Small intestine (tissue), 7 donors: ENCODE data around the gene TMPRSS5. TPM values are rescaled to one million over a fixed set of nuclear protein-coding genes. Genes with fewer than 3 reads are reported as not detected.

Experiments used
- DNase-seq, 2 donors: peaks; one replicate each; pipeline versions ENCODE4 v3.0.0 to v3.0.0-alpha.2; 2013
- FAIRE-seq: peaks from 2 replicates; lab custom pipeline; 2012; peaks lifted over from hg19 to GRCh38; lab: Jason Lieb, UNC
- H3K27ac ChIP-seq, 3 donors: one replicate each; pipeline ENCODE4 v1.5.1; 2013; ENCODE audit warnings: low read length in 2 of 3, mild to moderate bottlenecking in 2 of 3, control low read depth in 1 of 3, inconsistent platforms in 1 of 3, low read depth in 1 of 3, moderate library complexity in 1 of 3
- H3K27me3 ChIP-seq, 3 donors: one replicate each; pipeline ENCODE4 v1.6.1; 2013; ENCODE audit warnings: low read length in 3 of 3, inconsistent platforms in 1 of 3; ENCODE audit not compliant: control insufficient read depth in 3 of 3, insufficient read depth in 3 of 3
- H3K36me3 ChIP-seq, 3 donors: one replicate each; pipeline ENCODE4 v1.6.1; 2013; ENCODE audit warnings: low read length in 3 of 3, inconsistent platforms in 1 of 3, low read depth in 1 of 3, mild to moderate bottlenecking in 1 of 3, moderate library complexity in 1 of 3; ENCODE audit not compliant: control insufficient read depth in 3 of 3, insufficient read depth in 2 of 3
- H3K4me1 ChIP-seq, 3 donors: one replicate each; pipeline ENCODE4 v1.6.1; 2013; ENCODE audit warnings: low read length in 2 of 3, inconsistent platforms in 1 of 3, low read depth in 1 of 3, mild to moderate bottlenecking in 1 of 3, moderate library complexity in 1 of 3; ENCODE audit not compliant: control insufficient read depth in 3 of 3, insufficient read depth in 2 of 3
- H3K4me3 ChIP-seq, 3 donors: one replicate each; pipeline ENCODE4 v1.5.1; 2013; ENCODE audit warnings: low read length in 3 of 3, control low read depth in 1 of 3, inconsistent platforms in 1 of 3, low read depth in 1 of 3, mild to moderate bottlenecking in 1 of 3, moderate library complexity in 1 of 3
- H3K9me3 ChIP-seq, 2 donors: one replicate each; pipeline ENCODE4 v1.6.1; 2013; ENCODE audit warnings: low read depth in 1 of 2, low read length in 1 of 2; ENCODE audit not compliant: control insufficient read depth in 2 of 2, insufficient read depth in 1 of 2
- WGBS, 3 donors: extraction: QIAGEN DNeasy Blood & Tissue Kit; methylation state at CpG; one replicate each; pipeline ENCODE4 v1.1.7; 2013; 5-methylcytosine and 5-hydroxymethylcytosine counted together
- polyA plus RNA-seq, 4 donors: library from polyadenylated mRNA; stranded (reverse) in 3 of 4; unstranded in 1 of 4; fragments of 200-250 nt in 3 of 4; fragments of 120-200 nt in 1 of 4; gene quantifications; one replicate each; pipeline versions ENCODE4 v1.2.1 to v1.2.3, GENCODE V29; 2013
- donor health status: healthy with polysubstance abuse.
- donor health status: control.
- donor health status: control.
- donor health status: Bipolar disorder and iron deficiency.
- donor health status: healthy.

Gene TMPRSS5
- polyA plus RNA-seq, 4 donors = 0.37 to 1.1 (median 0.42) TPM

DNA sequence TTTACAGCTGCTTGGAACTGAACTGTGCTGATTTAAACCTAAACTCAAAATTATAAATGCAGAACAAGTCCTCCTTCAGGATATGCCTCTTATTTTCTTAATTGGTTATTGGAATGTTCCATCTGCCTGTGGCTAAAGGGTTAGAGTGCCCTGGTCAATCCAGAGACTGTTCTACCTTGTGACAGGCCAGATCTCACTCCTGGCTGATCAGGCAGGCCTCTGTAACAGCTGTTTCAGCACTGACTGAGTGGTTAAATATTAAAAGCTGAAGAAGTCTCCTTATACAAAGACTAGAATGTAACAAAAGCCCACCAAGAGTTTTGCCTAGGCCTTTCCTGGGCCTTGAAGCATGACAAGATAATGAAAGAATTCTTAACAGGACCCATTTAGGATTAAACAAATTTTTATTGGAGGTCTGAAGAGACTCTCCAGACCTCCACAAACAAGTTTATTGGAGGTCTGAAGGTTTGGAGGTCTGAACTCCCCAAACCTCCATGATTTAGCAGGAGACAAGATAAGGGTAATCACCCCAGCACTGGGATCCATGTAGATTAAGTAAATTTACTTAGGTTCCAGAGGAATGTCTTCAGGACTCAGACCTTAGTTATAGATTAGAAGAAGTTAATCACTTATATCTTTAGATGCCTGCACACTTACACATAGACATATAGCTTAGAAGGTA, 35.8 kb downstream of the TMPRSS5 start:
- no peaks in the 10 kb centered on the region for H3K27me3 ChIP-seq
- no peak overlapping the region for H3K4me3 ChIP-seq
- DNase-seq (no peak), FAIRE-seq (no peak)
- H3K9me3 ChIP-seq = peaks cover 0 to 5% of the 10 kb centered on the region in 2 donors
- H3K27ac ChIP-seq = no peak overlapping the region
- H3K36me3 ChIP-seq = no peaks in the 10 kb centered on the region
- H3K4me1 ChIP-seq = peaks cover 0 to 9% (median 0%) of the 10 kb centered on the region in 3 donors

- FAIRE-seq (no peak), DNase-seq (no peak)
- no peaks in the 10 kb centered on the region for H3K36me3 ChIP-seq
- no peaks in the 10 kb centered on the region for H3K27me3 ChIP-seq
- H3K4me3 ChIP-seq = no peak overlapping the region
- peaks cover 0 to 21% (median 0%) of the 10 kb centered on the region in 3 donors for H3K4me1 ChIP-seq
- H3K9me3 ChIP-seq = peaks cover 0 to 5% of the 10 kb centered on the region in 2 donors
- H3K27ac ChIP-seq = no peak overlapping the region
Observed at GRCh38 chr11:113668255-113668654, 37.9 kb downstream of the TMPRSS5 start.

GRCh38 chr11:113667801-113668200, 38.3 kb downstream of the TMPRSS5 start:
- Histone ChIP-seq H3K9me3 (peaks cover 0 to 5% of the 10 kb centered on the region in 2 donors), H3K27me3 (no peaks in the 10 kb centered on the region), H3K4me3 (no peak overlapping the region), H3K4me1 (peaks cover 0 to 25% (median 0%) of the 10 kb centered on the region in 3 donors), H3K36me3 (no peaks in the 10 kb centered on the region), H3K27ac (no peak overlapping the region)
- FAIRE-seq = no peak
- 67 to 90% (median 73%) methylated on average over 1 of the region's 1 CpG for WGBS, 3 donors
- DNase-seq = no peak

DNA sequence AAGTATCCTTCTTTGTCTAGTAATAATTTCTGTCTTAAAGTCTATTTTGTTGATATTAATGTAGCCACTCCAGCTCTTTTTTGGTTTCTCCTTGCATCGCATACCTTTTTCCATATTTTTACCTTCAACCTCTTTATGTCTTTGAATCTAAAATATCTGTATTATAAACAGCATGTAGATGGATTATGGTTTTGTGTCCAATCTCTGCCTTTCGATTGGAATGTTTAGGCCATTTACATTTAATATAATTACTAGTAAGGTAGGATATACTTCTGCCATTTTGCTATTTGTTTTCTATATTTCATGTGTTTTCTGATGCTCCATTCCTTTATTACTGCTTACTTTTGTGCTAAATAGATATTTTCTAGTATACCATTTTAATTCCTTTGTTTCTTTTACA, 39.5 kb downstream of the TMPRSS5 start:
- Histone ChIP-seq H3K36me3 (no peaks in the 10 kb centered on the region), H3K4me3 (no peak overlapping the region), H3K27ac (no peak overlapping the region), H3K9me3 (peaks cover 0 to 5% of the 10 kb centered on the region in 2 donors), H3K4me1 (peaks cover 0 to 25% (median 0%) of the 10 kb centered on the region in 3 donors), H3K27me3 (no peaks in the 10 kb centered on the region)
- DNase-seq (no peak), FAIRE-seq (no peak)
- WGBS, 3 donors = 93 to 97% (median 95%) methylated on average over 2 of the region's 2 CpGs

DNA sequence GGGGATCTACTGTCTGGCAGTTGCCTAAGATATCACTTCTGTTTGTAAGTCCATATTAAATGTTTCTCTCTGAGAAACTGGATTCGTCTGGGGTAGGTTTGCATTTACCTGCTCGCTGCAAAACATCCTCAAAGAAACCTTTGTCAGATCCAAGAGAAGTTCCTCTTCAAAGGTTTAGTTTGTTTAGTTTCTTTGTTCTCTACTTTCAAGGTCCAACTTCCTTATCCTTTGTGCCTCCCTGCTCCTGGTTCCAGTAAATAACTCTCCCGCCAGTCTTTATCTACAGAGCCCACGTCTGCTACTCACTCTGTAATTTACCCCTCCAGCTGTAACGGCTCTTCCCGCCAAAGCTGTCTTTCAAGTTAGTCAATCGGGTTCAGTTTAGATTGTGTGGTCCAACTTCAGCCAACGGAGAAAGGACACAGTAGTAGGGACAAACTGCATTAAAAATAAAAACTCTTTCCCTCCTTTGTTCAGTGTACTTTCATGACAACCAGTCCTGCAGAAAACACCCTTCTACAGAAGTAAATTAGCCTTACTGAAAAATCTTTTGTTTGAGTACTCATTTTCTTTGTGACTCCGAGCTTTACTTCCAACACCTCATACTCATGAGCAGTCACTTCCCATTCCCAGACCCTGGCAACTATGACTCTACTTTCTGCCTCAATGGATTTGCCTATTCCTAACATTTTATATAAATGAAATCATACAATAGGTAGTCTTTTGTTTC, 41.0 kb downstream of the TMPRSS5 start:
- peak overlapping the region in 2 of 3 donors; percentile 5 to 41 for H3K27ac ChIP-seq
- WGBS, 3 donors = 14 to 41% (median 21%) methylated on average over 9 of the region's 9 CpGs
- no peaks in the 10 kb centered on the region for H3K36me3 ChIP-seq
- FAIRE-seq = no peak
- peak; percentile 32 to 64 for DNase-seq
- H3K9me3 ChIP-seq = peaks cover 0 to 5% of the 10 kb centered on the region in 2 donors
- H3K4me3 ChIP-seq = no peak overlapping the region
- H3K27me3 ChIP-seq = no peaks in the 10 kb centered on the region
- peaks cover 0 to 22% (median 0%) of the 10 kb centered on the region in 3 donors for H3K4me1 ChIP-seq

GRCh38 chr11:113664069-113664980, 41.8 kb downstream of the TMPRSS5 start:
- FAIRE-seq (no peak), DNase-seq (peak; percentile 12 to 85)
- Histone ChIP-seq H3K9me3 (peaks cover 0 to 5% of the 10 kb centered on the region in 2 donors), H3K27me3 (no peaks in the 10 kb centered on the region), H3K36me3 (no peaks in the 10 kb centered on the region), H3K4me3 (no peak overlapping the region), H3K27ac (peak overlapping the region in 2 of 3 donors; percentile 4 to 46), H3K4me1 (peaks cover 0 to 17% (median 0%) of the 10 kb centered on the region in 3 donors)
- WGBS, 3 donors = 14 to 58% (median 36%) methylated on average over 11 of the region's 11 CpGs

- no peak for DNase-seq
- 86 to 94% (median 90%) methylated on average over 2 of the region's 2 CpGs for WGBS, 3 donors
- peaks cover 0 to 5% of the 10 kb centered on the region in 2 donors for H3K9me3 ChIP-seq
- H3K4me3 ChIP-seq = no peak overlapping the region
- peak overlapping the region in 1 of 3 donors; percentile 46 for H3K27ac ChIP-seq
- H3K4me1 ChIP-seq = peaks cover 0 to 17% (median 0%) of the 10 kb centered on the region in 3 donors
- H3K36me3 ChIP-seq = no peaks in the 10 kb centered on the region
- H3K27me3 ChIP-seq = no peaks in the 10 kb centered on the region
- FAIRE-seq = no peak
Observed at GRCh38 chr11:113663567-113663966, 42.5 kb downstream of the TMPRSS5 start.

- no peaks in the 10 kb centered on the region for H3K4me1 ChIP-seq
- WGBS, 3 donors = 89 to 94% (median 93%) methylated on average over 5 of the region's 5 CpGs
- no peak overlapping the region for H3K27ac ChIP-seq
Observed at GRCh38 chr11:113655771-113656170, 50.3 kb downstream of the TMPRSS5 start.

More at GRCh38 chr11:113655771-113656170, 50.3 kb downstream of the TMPRSS5 start:
- H3K36me3 ChIP-seq = no peaks in the 10 kb centered on the region
- no peak overlapping the region for H3K4me3 ChIP-seq
- no peaks in the 10 kb centered on the region for H3K9me3 ChIP-seq
- no peak for FAIRE-seq
- DNase-seq = no peak
- no peaks in the 10 kb centered on the region for H3K27me3 ChIP-seq
